ENCODE data around the gene ANKRD27. TPM values are rescaled to one million over a fixed set of nuclear protein-coding genes. Genes with fewer than 3 reads are reported as not detected.

ANKRD27 gene
- total RNA-seq, 1 experiment from 2014 or later: 33.8 TPM

Other genes with a start within 250 kb of the ANKRD27 start
- gene PDCD5, start 94.0 kb downstream of the ANKRD27 start, total RNA-seq (2014; rRNA removed; shearing (Covaris generic)): 242 and 247 TPM in 2 replicates
- 0.18 and 0.38 TPM in 2 replicates for gene RGS9BP, start 668 bp upstream of the ANKRD27 start, total RNA-seq (2014; rRNA removed; shearing (Covaris generic))
- gene NUDT19, start 16.6 kb upstream of the ANKRD27 start, total RNA-seq (2014; rRNA removed; shearing (Covaris generic)): 21.0 and 21.7 TPM in 2 replicates
- 0.18 and 0.26 TPM in 2 replicates for gene TDRD12, start 44.6 kb upstream of the ANKRD27 start, total RNA-seq (2014; rRNA removed; shearing (Covaris generic))
- gene SLC7A9, start 194.6 kb upstream of the ANKRD27 start, total RNA-seq (2014; rRNA removed; shearing (Covaris generic)): not detected in 2 replicates